GM23248 (cell line): ENCODE data around the gene HHLA2.

Experiments used
- EZH2 ChIP-seq: fragments of 200-600 bp; sonication (generic); IDR thresholded peaks from 2 replicates; pipeline ENCODE4 v1.6.1; 2018; ENCODE audit warnings: antibody characterized with exemption, mild to moderate bottlenecking; ENCODE audit not compliant: insufficient read depth, poor library complexity, severe bottlenecking
- EZH2phosphoT487 ChIP-seq: fragments of 200-600 bp; sonication (generic); IDR thresholded peaks from 2 replicates; pipeline ENCODE4 v1.6.1; 2018; ENCODE audit warnings: antibody characterized with exemption, moderate library complexity, mild to moderate bottlenecking, low read depth; ENCODE audit not compliant: insufficient read depth

DNA sequence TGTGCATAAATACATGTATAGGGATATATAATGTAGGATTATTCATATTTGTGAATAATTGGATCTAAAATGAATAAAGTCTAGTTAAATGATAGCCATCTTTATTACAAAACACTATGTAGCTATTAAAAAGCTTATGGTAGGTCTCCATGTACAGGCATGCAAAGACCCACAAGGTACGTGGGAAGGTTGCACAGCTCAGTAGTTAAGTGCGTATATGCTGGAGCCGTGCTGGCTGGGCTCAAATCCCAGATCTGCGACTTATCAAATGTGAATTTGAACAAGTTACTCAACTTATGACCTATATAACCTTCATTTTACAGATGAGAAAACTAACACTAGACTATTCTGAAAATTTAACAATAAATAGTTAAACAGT, 113.4 kb downstream of the HHLA2 start:
- no peak for TF ChIP-seq EZH2
- TF ChIP-seq EZH2phosphoT487, result no peak
